Endothelial cell of umbilical vein (primary cell): ENCODE data around the gene IFT52. TPM values are rescaled to one million over a fixed set of nuclear protein-coding genes. Genes with fewer than 3 reads are reported as not detected.

Experiments used
- BruUV-seq: library from RNA; stranded (reverse); fragments of 400-500 nt; replicated peaks from 2 replicates; lab custom pipeline; 2021; lab: Mats Ljungman, UMichigan
- CTCF ChIA-PET: fragments of 300-600, 350-600 bp; sonication (Branson Sonifier 250); formaldehyde crosslinking; loops from one replicate; lab custom pipeline; 2021; ENCODE audit warnings: antibody characterized with exemption, inconsistent platforms; lab: Charles Lee
- POLR2A ChIA-PET: fragments of 300-600, 350-600 bp; sonication (Branson Sonifier 250); formaldehyde crosslinking; loops from one replicate; lab custom pipeline; 2021; ENCODE audit warnings: antibody characterized with exemption, inconsistent platforms; lab: Charles Lee
- DNase-seq: peaks from one replicate; pipeline ENCODE4 v3.0.0-alpha.2; 2011; ENCODE audit warnings: low read depth, low spot score
- FAIRE-seq: peaks from 2 replicates; lab custom pipeline; 2011; peaks lifted over from hg19 to GRCh38; lab: Jason Lieb, UNC
- H2AFZ ChIP-seq: 2 replicates; pipeline ENCODE4 v1.6.0; 2012; ENCODE audit warnings: low read depth, low read length, control low read depth, inconsistent platforms
- H3K27ac ChIP-seq: 2 replicates; pipeline ENCODE4 v1.5.1; 2011; ENCODE audit warnings: low read depth, mild to moderate bottlenecking, control low read depth, low read length, moderate library complexity; ENCODE audit not compliant: insufficient read depth
- H3K27me3 ChIP-seq, 2 experiments: 2 replicates each; pipeline versions ENCODE4 v1.6.0 to v1.6.1; 2011; ENCODE audit warnings: low read length in 2 of 2, mixed read lengths in 1 of 2; ENCODE audit not compliant: control insufficient read depth in 2 of 2, insufficient read depth in 2 of 2
- H3K36me3 ChIP-seq, 2 experiments: 2 replicates in 1 of 2; 3 replicates in 1 of 2; pipeline ENCODE4 v1.5.1; 2011; ENCODE audit warnings: low read length in 2 of 2, mild to moderate bottlenecking in 1 of 2, moderate library complexity in 1 of 2; ENCODE audit not compliant: control insufficient read depth in 2 of 2, insufficient read depth in 2 of 2; ENCODE audit errors: extremely low read depth in 1 of 2
- H3K4me1 ChIP-seq: 3 replicates; pipeline ENCODE4 v1.5.1; 2011; ENCODE audit warnings: mild to moderate bottlenecking, low read length; ENCODE audit not compliant: control insufficient read depth, insufficient read depth; ENCODE audit errors: extremely low read depth
- H3K4me2 ChIP-seq: 2 replicates; pipeline ENCODE4 v1.6.1; 2011; ENCODE audit warnings: low read length, control low read depth, mixed read lengths; ENCODE audit not compliant: insufficient read depth
- H3K4me3 ChIP-seq, 3 experiments: fragments of 200-600 bp in 1 of 3; sonication (generic), shearing (Covaris generic) in 1 of 3; replicated peaks in 1 of 3; 2 replicates each; pipeline ENCODE4 v1.5.1; 2011 to 2016; ENCODE audit warnings: control low read depth in 3 of 3, low read length in 3 of 3, mild to moderate bottlenecking in 2 of 3, inconsistent platforms in 1 of 3, low read depth in 1 of 3, moderate library complexity in 1 of 3; ENCODE audit not compliant: insufficient read depth in 1 of 3
- H3K79me2 ChIP-seq: 2 replicates; pipeline ENCODE4 v1.6.0; 2012; ENCODE audit warnings: low read length, inconsistent platforms; ENCODE audit not compliant: control insufficient read depth, insufficient read depth
- H3K9ac ChIP-seq: replicated peaks from 2 replicates; pipeline ENCODE3; 2011; ENCODE audit warnings: low read length, control low read depth; ENCODE audit not compliant: insufficient read depth; ENCODE audit errors: extremely low read depth
- H3K9me1 ChIP-seq: replicated peaks from 3 replicates; pipeline ENCODE4 v1.6.0; 2011; ENCODE audit warnings: mild to moderate bottlenecking, low read length; ENCODE audit not compliant: control insufficient read depth, insufficient read depth; ENCODE audit errors: extremely low read depth
- H3K9me3 ChIP-seq: replicated peaks from 2 replicates; pipeline ENCODE4 v1.5.1; 2012; ENCODE audit warnings: low read length, inconsistent platforms; ENCODE audit not compliant: control insufficient read depth, insufficient read depth
- H4K20me1 ChIP-seq: replicated peaks from 2 replicates; pipeline ENCODE3; 2011; ENCODE audit warnings: mild to moderate bottlenecking, low read length; ENCODE audit not compliant: control insufficient read depth, insufficient read depth; ENCODE audit errors: extremely low read depth
- EZH2 ChIP-seq: IDR thresholded peaks from 2 replicates; pipeline ENCODE4 v1.6.1; 2012; ENCODE audit warnings: borderline replicate concordance, low read depth, mild to moderate bottlenecking, moderate library complexity, low read length, inconsistent platforms; ENCODE audit not compliant: severe bottlenecking
- FOS ChIP-seq: IDR thresholded peaks from 2 replicates; pipeline ENCODE4 v1.6.1; 2011; ENCODE audit warnings: mild to moderate bottlenecking, low read length, moderate library complexity, borderline replicate concordance; ENCODE audit not compliant: insufficient read depth
- GATA2 ChIP-seq: IDR thresholded peaks from 2 replicates; pipeline ENCODE4 v1.7.0; 2011; ENCODE audit warnings: low read depth, mild to moderate bottlenecking, moderate library complexity, mixed read lengths, low read length; ENCODE audit not compliant: insufficient read length, insufficient read depth
- JUN ChIP-seq: IDR thresholded peaks from 2 replicates; pipeline ENCODE4 v1.6.1; 2011; ENCODE audit warnings: borderline replicate concordance, low read depth; ENCODE audit not compliant: insufficient read length, insufficient read depth
- MAX ChIP-seq: IDR thresholded peaks from 2 replicates; pipeline ENCODE4 v1.6.1; 2011; ENCODE audit not compliant: insufficient read depth, insufficient read length
- MYC ChIP-seq: IDR thresholded peaks from one replicate; pipeline ENCODE4 v1.6.1; 2011; ENCODE audit warnings: mild to moderate bottlenecking, low read depth, low read length
- POLR2A ChIP-seq: IDR thresholded peaks from 2 replicates; pipeline ENCODE4 v1.6.1; 2012; ENCODE audit warnings: low read depth, mild to moderate bottlenecking, control low read depth, low read length
- POLR2AphosphoS5 ChIP-seq: IDR thresholded peaks from 2 replicates; pipeline ENCODE4 v1.6.1; 2012; ENCODE audit warnings: low read depth, mild to moderate bottlenecking, control low read depth, low read length, moderate library complexity; ENCODE audit not compliant: insufficient read depth
- dilution Hi-C: fragments of 300-500 bp; cut with MboI; formaldehyde crosslinking; loops from one replicate; pipeline ENCODE4 v1.15.0; 2019; ENCODE audit warnings: low sequenced_read_pairs; ENCODE audit not compliant: extremely low pct_ligation_motif_present
- intact Hi-C: fragments of 100-400 bp; cut with micrococcal nuclease; formaldehyde crosslinking; loops from one replicate; pipeline ENCODE4 v1.10.0; 2022
- polyA plus RNA-seq, 4 experiments: library from polyadenylated mRNA; depleted of rRNA in 3 of 4; stranded (reverse) in 3 of 4; unstranded in 1 of 4; fragments of >200 nt; gene quantifications; 2 replicates each; pipeline versions ENCODE4 v1.2.1 to v1.2.3, GENCODE V29; 2011 to 2012; ENCODE audit warnings: missing spikeins in 1 of 4
- total RNA-seq: library from RNA; stranded (reverse); gene quantifications from 2 replicates; pipeline ENCODE4 v1.2.3, GENCODE V29; 2021
- TF ChIP-seq, protein P1 (sequence below), 2 donors: IDR thresholded peaks; 1 replicate in 1 of 2; 2 replicates in 1 of 2; pipeline ENCODE4 v1.5.1; 2011; ENCODE audit warnings: low read length in 2 of 2, mild to moderate bottlenecking in 2 of 2, moderate library complexity in 2 of 2, control low read depth in 1 of 2, inconsistent platforms in 1 of 2, low read depth in 1 of 2; ENCODE audit not compliant: insufficient read depth in 1 of 2; ENCODE audit errors: extremely low read depth in 1 of 2

The IFT52 gene
- total and polyA plus RNA-seq, 2 donors (not counting 3 experiments of a cell fraction or from before 2014, with no cell fraction given) = 30.0 to 33.4 TPM

DNA sequence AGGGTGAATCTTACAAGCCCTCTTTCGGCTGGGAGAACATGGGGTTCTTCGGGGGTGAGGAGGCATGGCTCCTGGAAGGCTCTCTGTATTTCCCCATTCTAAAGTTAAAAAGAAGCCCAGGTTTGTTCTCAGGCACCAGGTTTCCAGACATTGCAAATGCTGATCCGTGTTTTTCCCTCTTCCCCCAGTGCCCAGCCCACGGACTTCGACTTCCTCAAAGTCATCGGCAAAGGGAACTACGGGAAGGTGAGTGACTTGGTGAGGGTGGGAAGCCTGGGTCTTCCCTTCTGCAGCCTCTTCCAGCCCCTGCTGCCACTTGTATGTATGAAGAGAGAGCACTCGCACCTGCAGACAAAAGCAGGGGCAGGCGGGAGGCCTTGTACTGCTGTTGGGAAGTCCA, 23.3 kb upstream of the IFT52 start:
- Histone ChIP-seq H4K20me1 (no peaks in the 10 kb centered on the region), H3K9ac (no peak overlapping the region), H2AFZ (no peak overlapping the region), H3K36me3 (no peaks in the 10 kb centered on the region), H3K9me1 (no peaks in the 10 kb centered on the region), H3K4me1 (no peaks in the 10 kb centered on the region), H3K27me3 (no peaks in the 10 kb centered on the region), H3K27ac (no peak overlapping the region), H3K4me3 (no peak overlapping the region), H3K4me2 (no peak overlapping the region), H3K79me2 (no peaks in the 10 kb centered on the region), H3K9me3 (no peaks in the 10 kb centered on the region)
- dilution Hi-C loops (no loop called here), intact Hi-C loops (no loop called here)
- ChIA-PET POLR2A (no interaction called here), CTCF (no interaction called here)
- TF ChIP-seq JUN (no peak), POLR2AphosphoS5 (no peak), EZH2 (no peak), MAX (no peak), MYC (no peak), FOS (no peak)
- FAIRE-seq = no peak
- no TSS peak for BruUV-seq
- DNase-seq = no peak

GRCh38 chr20:43568706-43569105, 22.0 kb upstream of the IFT52 start:
- Histone ChIP-seq H4K20me1 (no peaks in the 10 kb centered on the region), H3K79me2 (no peaks in the 10 kb centered on the region), H3K4me2 (no peak overlapping the region), H3K27ac (no peak overlapping the region), H3K27me3 (no peaks in the 10 kb centered on the region), H3K9ac (no peak overlapping the region), H3K4me1 (no peaks in the 10 kb centered on the region), H3K9me1 (no peaks in the 10 kb centered on the region), H3K4me3 (no peak overlapping the region), H3K9me3 (no peaks in the 10 kb centered on the region), H2AFZ (no peak overlapping the region), H3K36me3 (no peaks in the 10 kb centered on the region)
- TF ChIP-seq FOS (no peak), JUN (no peak), GATA2 (no peak), MYC (no peak), POLR2AphosphoS5 (no peak), POLR2A (no peak), MAX (no peak), EZH2 (no peak)
- TF ChIP-seq, protein P1, sequence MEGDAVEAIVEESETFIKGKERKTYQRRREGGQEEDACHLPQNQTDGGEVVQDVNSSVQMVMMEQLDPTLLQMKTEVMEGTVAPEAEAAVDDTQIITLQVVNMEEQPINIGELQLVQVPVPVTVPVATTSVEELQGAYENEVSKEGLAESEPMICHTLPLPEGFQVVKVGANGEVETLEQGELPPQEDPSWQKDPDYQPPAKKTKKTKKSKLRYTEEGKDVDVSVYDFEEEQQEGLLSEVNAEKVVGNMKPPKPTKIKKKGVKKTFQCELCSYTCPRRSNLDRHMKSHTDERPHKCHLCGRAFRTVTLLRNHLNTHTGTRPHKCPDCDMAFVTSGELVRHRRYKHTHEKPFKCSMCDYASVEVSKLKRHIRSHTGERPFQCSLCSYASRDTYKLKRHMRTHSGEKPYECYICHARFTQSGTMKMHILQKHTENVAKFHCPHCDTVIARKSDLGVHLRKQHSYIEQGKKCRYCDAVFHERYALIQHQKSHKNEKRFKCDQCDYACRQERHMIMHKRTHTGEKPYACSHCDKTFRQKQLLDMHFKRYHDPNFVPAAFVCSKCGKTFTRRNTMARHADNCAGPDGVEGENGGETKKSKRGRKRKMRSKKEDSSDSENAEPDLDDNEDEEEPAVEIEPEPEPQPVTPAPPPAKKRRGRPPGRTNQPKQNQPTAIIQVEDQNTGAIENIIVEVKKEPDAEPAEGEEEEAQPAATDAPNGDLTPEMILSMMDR (IDR thresholded peaks at IDR 0.05; ENCODE audit: extremely low read depth in 1 of 2, insufficient read depth in 1 of 2, low read depth in 1 of 2, low read length in 2 of 2) = no peak
- ChIA-PET POLR2A (no interaction called here), CTCF (interaction anchor here (1.3 to 2.5 kb wide), 2 partner anchors 28 to 31 kb away, joined by 3 to 12 read pairs; no protein-coding TSS in a partner anchor)
- DNase-seq (no peak), FAIRE-seq (no peak)
- dilution Hi-C loops (no loop called here), intact Hi-C loops (no loop called here)
- BruUV-seq = no TSS peak
